WERI-Rb-1 (cell line): ENCODE data around the gene GARNL3.
A peak's percentile ranks its signal among the peaks of the same experiment; 100 is the strongest.

Source experiments
- DNase-seq: peaks from one replicate; pipeline ENCODE4 v3.0.0-alpha.2; 2020
- H3K27ac ChIP-seq: fragments of 250-450 bp; sonication (Bioruptor Pico); 2 replicates; pipeline ENCODE4 v1.5.1; 2020; ENCODE audit warnings: mild to moderate bottlenecking, moderate library complexity
- H3K27me3 ChIP-seq: fragments of 250-450 bp; sonication (Bioruptor Pico); 2 replicates; pipeline ENCODE4 v1.5.1; 2021; ENCODE audit warnings: mild to moderate bottlenecking, low read depth, moderate library complexity; ENCODE audit not compliant: insufficient read depth, severe bottlenecking
- H3K36me3 ChIP-seq: fragments of 250-450 bp; sonication (Bioruptor Pico); 2 replicates; pipeline ENCODE4 v1.5.1; 2020; ENCODE audit warnings: mild to moderate bottlenecking, moderate library complexity
- H3K4me3 ChIP-seq: 2 replicates; pipeline ENCODE4 v1.5.1; 2011; ENCODE audit warnings: low read depth, mild to moderate bottlenecking, control low read depth, low read length
- H3K9me3 ChIP-seq: fragments of 250-450 bp; sonication (Bioruptor Pico); 2 replicates; pipeline ENCODE4 v1.5.1; 2021; ENCODE audit warnings: mild to moderate bottlenecking, moderate library complexity; ENCODE audit not compliant: severe bottlenecking
- CTCF ChIP-seq: IDR thresholded peaks from 2 replicates; pipeline ENCODE4 v1.5.1; 2011; ENCODE audit warnings: low read depth, mild to moderate bottlenecking, control low read depth, inconsistent platforms, low read length

GARNL3 gene

GRCh38 chr9:127244609-127245601 is 19.7 kb upstream of the GARNL3 start:
- Histone ChIP-seq H3K27me3 (no peaks in the 10 kb centered on the region), H3K9me3 (no peaks in the 10 kb centered on the region), H3K4me3 (no peak overlapping the region), H3K36me3 (peaks cover 80% of the 10 kb centered on the region), H3K27ac (no peak overlapping the region)
- no peak for TF ChIP-seq CTCF
- DNase-seq = peak; percentile 78

DNA sequence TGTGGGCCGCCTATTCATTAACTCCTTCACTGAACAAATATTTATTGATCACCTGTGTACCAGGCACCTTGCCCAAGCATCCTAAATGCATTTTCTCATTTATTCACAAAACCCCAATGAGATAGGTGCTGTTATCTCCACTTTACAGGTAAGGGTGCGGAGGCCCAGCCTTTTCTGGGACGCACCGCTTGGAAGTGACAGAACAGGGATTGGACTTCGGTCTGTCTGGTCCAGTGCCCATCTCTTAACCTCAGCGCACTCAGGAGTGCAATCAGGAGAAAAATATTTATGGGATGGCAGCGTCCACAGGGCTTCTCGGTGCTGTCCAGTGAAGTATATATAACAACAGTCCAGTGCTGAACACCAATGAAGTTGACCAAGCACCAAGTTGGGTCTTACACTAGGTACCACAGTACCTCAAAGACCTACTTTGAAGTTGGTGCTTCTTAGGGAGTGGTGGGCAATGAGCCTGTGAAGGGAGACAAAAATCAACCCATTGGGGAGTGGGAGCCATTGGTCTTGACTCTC is 18.9 kb upstream of the GARNL3 start:
- no peak for DNase-seq
- no peak overlapping the region for H3K4me3 ChIP-seq
- H3K27ac ChIP-seq = no peak overlapping the region
- H3K9me3 ChIP-seq = no peaks in the 10 kb centered on the region
- H3K36me3 ChIP-seq = peaks cover 81% of the 10 kb centered on the region
- H3K27me3 ChIP-seq = no peaks in the 10 kb centered on the region
- no peak for TF ChIP-seq CTCF

DNA sequence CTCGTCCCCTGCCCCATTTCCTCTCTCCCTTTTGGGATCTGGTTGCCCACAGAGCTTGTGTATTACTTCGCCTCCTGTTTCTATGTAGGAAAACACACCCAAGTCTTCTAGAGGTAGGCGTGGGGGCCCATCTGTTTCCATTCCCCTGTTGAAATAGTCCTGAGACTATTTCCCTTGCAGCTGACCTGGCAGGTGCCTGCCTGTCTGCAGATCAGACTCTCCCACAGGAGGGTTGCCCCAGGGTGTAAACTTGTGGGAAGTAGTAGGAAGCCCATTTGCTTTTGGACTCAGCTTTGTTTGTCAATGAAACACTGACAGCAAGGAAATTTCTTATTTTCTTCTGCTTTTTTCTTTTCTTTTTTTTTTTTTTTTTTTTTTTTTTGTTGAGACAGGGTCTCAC is 16.3 kb upstream of the GARNL3 start:
- Histone ChIP-seq H3K36me3 (peaks cover 81% of the 10 kb centered on the region), H3K9me3 (no peaks in the 10 kb centered on the region), H3K27me3 (no peaks in the 10 kb centered on the region), H3K4me3 (no peak overlapping the region), H3K27ac (no peak overlapping the region)
- no peak for DNase-seq
- TF ChIP-seq CTCF = no peak

GRCh38 chr9:127249877-127250276 is 14.7 kb upstream of the GARNL3 start:
- no peak for TF ChIP-seq CTCF
- Histone ChIP-seq H3K9me3 (no peaks in the 10 kb centered on the region), H3K27ac (no peak overlapping the region), H3K27me3 (no peaks in the 10 kb centered on the region), H3K4me3 (no peak overlapping the region), H3K36me3 (peaks cover 74% of the 10 kb centered on the region)
- DNase-seq = no peak

DNA sequence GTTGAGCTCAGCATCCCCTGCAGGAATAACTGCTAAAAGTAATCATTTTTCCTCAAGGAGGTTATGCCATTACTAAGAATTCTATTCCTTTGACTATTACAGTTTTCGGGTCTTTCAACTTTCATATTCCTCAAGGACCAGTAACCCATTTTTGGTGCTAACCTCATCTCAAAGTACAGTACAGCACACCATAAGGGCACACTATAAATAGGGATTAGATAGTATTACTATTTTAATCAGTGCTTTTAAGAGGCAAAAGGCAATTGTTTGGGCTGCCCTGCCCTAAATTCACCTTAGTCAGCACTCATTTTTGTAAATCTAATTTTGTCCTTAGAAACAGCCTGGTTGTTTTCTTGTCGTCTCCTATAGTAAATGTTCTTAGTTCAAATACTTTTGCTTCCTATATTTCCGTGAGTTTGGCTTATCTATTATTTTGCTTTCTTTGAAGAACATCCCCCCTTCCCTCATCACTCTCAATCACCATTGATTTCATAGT is 13.6 kb upstream of the GARNL3 start:
- peaks cover 72% of the 10 kb centered on the region for H3K36me3 ChIP-seq
- no peaks in the 10 kb centered on the region for H3K9me3 ChIP-seq
- no peak overlapping the region; the same call in 1 of the 2 replicates for H3K27ac ChIP-seq
- no peaks in the 10 kb centered on the region for H3K27me3 ChIP-seq
- no peak overlapping the region for H3K4me3 ChIP-seq
- no peak for DNase-seq
- TF ChIP-seq CTCF = no peak
